ENCODE data around the gene SPATA31E1.
"Not testable (repeated sequence)": the region's sequence is repeated elsewhere in the genome, so short reads cannot be mapped to it uniquely, and the experiment has no call there.

SPATA31E1 gene

DNA sequence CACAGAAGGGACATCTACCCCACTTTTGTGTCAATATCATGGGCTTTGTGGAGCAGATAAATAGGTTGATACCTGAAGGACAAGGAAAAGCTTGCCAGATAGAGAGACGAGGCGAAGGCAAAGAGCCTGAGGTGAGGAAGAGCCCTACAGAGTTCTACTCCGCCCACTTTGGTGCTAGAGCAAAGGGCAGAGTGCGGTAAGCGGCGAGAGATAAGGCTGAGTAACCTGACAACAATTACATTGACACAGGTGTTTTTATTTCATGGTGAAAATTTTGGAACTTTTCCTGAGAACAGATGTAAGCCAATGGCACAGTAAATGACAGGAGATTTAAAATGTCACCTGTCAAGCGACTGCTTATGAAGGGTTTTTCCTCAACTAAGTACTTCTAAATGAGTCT, 51.8 kb downstream of the SPATA31E1 start:
- DNase-seq (ENCODE audit: low spot score) = not testable (repeated sequence)

DNA sequence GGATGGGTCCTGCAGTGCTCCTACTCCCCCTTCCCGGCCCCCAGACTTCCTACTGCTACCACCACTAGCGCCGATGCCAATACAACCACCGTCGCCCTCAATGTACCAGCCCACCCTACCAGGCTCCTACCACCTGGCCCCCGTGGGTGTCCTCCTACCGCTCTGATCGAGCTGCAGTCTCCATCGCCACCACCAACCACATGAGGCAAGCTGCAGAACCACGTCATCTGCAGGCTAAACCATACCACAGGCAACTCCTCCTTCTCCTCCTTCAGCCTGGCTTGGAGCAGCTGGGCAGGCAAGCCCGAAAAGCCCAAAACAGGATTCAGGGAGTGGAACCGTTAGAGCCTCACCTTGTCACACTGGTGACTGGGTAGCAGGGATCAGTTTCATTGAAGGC, 54.7 kb downstream of the SPATA31E1 start:
- not testable (repeated sequence) for DNase-seq (ENCODE audit: low spot score)

DNA sequence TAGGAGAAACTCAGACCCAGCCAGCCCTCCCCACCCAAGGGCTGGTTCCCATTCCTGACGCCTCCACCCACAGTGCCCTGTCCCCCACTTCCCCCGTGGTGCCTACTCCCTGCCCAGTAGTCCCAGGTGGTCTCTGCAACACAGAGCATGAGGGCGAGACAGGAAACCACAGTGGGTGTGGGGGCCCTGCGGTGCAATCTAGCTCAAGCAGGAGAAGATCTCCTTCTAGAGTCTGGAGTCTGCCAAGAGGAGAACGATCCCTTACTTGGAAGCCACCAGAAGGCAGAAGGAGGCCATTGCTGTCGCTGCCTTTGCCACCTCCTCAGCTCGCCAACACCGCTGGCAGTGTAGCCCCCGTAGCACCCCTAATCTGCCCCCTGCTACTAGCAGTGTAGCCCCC, 55.2 kb downstream of the SPATA31E1 start:
- not testable (repeated sequence) for DNase-seq (ENCODE audit: low spot score)

DNA sequence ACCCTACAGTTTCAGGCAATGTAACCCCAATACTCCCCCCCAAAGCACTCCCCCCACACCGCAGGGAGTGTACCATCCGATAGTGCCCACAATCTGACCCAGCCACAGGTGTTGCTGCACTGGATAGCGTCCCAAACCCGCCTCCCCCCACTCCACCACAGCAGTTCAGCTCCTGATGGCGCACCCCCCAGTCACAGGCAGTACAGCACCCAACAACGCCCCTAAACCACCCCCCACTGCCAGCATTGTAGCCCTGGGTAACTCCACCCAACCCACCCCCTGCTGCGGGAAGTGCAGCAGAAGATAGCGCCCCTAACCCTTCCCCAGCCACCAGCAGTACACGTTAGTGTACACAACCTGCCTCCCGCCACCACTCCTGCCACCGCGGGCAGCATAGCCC, 55.7 kb downstream of the SPATA31E1 start:
- DNase-seq (ENCODE audit: low spot score) = not testable (repeated sequence)

Measured in germinal center (tissue), 1 donor.